T-helper 22 cell (primary cell): ENCODE results near the gene GCK.
"Not testable (repeated sequence)": the region's sequence is repeated elsewhere in the genome, so short reads cannot be mapped to it uniquely, and the experiment has no call there.

Experiments used
- DNase-seq: peaks from one replicate; pipeline ENCODE4 v3.0.0-alpha.2; 2020; ENCODE audit warnings: low read depth

GCK gene

GRCh38 chr7:44201813-44202212 is 12.6 kb upstream of the GCK start:
- no peak for DNase-seq

DNA sequence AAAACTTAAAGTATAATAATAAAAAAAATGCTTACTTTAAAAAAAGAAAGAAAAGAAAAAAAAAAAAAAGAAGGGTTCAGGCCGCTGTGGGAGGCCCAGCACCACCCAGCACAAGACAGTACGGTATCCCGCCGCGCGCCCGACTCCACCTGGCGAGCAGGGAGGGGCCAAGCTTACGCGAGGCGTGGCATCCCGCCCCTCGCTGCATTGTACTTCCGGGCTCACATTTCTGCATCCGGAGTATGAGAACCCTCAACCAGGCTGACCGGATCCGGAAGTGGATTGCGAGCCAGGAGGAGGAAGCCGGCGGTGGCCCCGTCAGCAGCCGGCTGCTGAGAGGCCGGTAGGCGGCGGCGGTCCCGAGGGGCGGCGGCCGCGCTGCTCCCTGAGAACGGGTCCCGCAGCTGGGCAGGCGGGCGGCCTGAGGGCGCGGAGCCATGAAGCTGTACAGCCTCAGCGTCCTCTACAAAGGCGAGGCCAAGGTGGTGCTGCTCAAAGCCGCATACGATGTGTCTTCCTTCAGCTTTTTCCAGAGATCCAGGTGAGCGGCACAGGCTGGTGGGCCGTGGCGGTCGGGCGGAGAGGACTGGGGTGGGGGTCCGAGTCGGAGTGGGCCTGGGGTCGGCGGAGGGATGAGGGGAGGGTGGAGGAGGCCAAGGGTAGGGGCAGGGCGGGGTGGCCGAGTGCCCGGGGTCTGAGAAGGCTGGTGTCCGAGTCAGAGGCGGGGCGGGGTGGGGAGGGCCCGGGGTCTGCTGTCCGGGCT is 11.6 kb upstream of the GCK start, which contains the start of gene YKT6:
Gene YKT6 (plus strand): TSS at position 280 of the 763 bp plus-strand sequence. CDS start 158 bp downstream, at position 438.
- DNase-seq = peak; percentile 88

DNA sequence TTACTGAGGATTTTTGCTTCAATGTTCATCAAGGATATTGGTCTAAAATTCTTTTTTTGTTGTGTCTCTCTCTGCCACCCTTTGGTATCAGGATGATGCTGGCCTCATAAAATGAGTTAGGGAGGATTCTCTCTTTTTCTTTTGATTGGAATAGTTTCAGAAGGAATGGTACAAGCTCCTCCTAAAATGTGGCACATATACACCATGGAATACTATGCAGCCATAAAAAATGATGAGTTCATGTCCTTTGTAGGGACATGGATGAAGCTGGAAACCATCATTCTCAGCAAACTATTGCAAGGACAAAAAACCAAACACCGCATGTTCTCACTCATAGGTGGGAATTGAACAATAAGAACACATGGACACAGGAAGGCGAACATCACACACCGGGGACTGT is 10.9 kb upstream of the GCK start:
- not testable (repeated sequence) for DNase-seq

- DNase-seq = no peak
Observed at GRCh38 chr7:44197474-44197873, 8.2 kb upstream of the GCK start.

GRCh38 chr7:44196450-44196872 is 7.2 kb upstream of the GCK start:
- DNase-seq = no peak

- no peak for DNase-seq
Observed at GRCh38 chr7:44195889-44196288, 6.7 kb upstream of the GCK start.

DNA sequence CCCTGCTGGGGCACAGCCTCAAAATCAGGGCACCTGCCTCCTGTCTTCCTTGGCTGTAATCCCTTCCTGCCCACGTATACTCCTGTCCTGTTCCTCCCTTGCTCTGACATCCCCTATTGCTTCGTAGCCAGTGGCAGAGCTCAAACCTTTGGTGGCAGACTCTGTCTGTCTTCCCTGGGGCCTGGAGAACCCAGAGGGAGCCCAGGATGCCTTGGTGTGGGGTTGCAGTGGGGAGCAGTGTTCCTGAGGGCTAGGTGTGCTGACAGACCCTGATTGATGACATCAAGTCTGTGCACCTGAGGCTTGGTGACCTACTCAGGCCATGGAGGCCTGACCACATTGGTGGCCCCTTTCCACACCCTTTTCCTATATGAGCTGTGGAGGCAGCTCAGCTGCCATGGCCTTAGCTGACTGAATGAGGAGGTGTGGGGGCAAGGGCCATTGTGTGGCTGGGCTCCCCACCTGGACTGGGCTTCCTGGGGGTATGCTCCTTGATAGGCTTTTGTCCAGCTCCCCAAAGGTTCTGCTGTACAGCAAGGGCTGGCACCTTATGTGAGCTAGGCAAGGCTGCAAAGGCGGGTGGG is 5.4 kb upstream of the GCK start:
- DNase-seq = no peak

- no peak for DNase-seq
Observed at GRCh38 chr7:44194069-44194468, 4.8 kb upstream of the GCK start.

GRCh38 chr7:44193011-44193802 is 4.0 kb upstream of the GCK start:
- DNase-seq = no peak

DNA sequence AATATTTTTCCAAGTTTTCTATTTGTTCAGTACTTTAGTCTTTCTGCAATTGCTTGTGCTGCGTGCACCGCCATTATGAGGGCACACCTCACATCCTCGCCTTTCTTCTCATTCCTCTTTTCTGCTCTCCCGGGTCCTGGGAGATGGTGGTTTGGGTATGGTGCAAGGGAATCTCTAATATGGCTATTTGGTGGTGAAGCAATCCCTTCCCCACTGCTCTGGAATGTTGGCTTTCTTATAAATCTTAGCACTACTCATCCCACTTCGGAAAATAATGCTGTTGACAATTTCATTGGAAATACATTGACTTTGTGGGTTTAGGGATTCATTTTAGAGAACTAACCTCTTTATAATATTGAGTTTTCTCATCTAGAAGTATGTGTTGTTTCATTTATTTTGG is 1.9 kb upstream of the GCK start:
- no peak for DNase-seq

GRCh38 chr7:44189993-44190872 is 994 bp upstream of the GCK start:
- no peak for DNase-seq

GRCh38 chr7:44188480-44189225 is 586 bp downstream of the GCK start:
- DNase-seq = no peak

- DNase-seq = no peak
Observed at GRCh38 chr7:44187636-44188416, 1.4 kb downstream of the GCK start.

DNA sequence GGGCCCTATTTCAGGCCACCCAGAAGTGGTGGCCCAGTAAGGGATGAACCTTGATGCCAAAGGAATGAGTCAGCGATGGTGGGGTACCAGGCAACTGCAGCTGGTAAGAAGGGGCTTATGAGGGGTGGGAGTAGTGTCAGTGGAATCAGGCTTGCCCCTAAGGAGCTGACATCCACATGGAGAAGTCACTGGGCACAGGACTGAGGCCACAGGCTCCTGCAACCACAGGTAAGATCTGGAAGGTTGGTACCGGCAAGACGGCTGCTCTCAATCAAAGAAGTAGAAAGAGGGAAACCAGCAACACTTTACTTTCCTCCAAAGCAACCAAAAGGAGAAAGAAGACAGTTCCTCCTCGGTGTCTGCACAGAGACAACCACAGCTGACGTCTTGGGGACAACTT is 2.5 kb downstream of the GCK start:
- no peak for DNase-seq

DNA sequence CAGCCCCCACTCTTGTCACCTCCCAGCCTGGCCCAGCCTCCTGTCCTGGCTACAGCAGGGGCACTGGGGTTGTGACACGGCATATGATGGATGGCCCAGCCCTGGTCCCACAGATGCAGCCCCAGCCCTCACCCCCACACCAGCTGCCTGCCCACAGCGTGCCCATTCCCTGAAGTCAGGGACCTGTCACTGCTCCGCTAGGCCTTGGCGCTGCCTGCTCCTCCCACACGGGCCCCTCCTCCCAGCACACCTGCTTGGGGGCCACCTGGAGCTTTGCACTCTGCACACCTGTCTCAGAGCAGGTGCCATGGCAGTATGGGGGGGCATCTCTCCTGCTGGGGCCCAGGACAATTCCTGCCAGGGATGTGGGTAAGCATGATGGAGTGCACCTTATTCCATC is 3.5 kb downstream of the GCK start:
- DNase-seq = no peak

- DNase-seq = no peak
Observed at GRCh38 chr7:44184873-44185446, 4.3 kb downstream of the GCK start.

DNA sequence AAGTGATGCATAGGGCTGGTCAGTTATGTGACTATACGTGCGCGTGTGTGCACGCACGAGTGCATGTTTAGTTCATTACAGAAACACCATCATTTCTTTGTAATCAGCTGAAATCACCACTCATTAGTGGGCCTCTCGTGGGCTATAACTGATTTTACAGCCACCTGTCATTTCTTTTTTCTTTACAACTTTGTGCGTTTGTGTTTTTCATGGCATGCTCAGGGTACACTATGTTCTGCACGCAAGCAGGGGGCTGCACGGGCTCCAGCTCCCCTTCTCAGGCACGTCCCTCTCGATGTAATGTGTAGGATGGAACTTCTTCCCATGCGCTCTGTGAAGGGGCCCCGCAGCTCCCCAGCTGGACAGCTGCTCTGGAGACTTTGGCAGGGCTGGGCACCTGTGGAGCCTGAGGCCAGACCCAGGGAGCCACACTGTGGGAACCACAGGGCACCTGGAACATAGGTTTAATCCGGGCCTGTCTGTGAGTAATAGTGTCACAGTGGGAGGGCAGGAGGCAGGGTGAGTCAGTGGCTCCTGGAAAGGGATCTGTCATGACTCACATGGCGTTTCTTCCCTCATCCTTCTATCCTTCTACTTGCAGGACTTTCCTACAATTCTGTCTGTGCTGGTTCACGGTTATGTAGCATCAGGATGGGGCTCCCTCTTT is 4.9 kb downstream of the GCK start:
- no peak for DNase-seq

GRCh38 chr7:44183386-44183785 is 5.9 kb downstream of the GCK start:
- DNase-seq = no peak

GRCh38 chr7:44182827-44183226 is 6.4 kb downstream of the GCK start:
- no peak for DNase-seq

DNA sequence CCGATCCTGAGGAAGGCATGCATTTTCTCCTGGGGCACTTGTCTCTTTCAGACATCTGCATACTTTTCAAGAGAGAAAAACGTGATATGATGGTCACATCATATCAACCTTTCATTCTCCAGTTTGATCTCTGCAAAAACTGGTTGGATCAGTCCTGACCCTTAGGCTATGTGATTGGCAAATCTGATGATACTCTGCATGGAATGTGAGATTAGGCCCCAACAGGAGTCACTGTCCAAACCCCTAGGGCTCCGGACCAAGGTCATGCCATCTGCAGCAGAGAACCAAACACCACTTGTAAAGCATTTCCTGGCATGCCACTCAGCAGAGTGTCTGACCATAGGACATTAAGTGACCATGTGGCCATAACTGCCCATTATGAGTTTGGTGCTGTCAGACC is 8.6 kb downstream of the GCK start:
- no peak for DNase-seq
